Neural cell (in vitro differentiated cells): ENCODE data around the gene GDI1.

Experiments
- CTCF ChIP-seq: fragments of 450-650 bp; IDR thresholded peaks from 2 replicates; pipeline ENCODE4 v1.5.1; 2014; ENCODE audit warnings: antibody characterized with exemption, mild to moderate bottlenecking, moderate library complexity; ENCODE audit not compliant: poor library complexity, severe bottlenecking
- POLR2AphosphoS5 ChIP-seq: IDR thresholded peaks from 2 replicates; pipeline ENCODE4 v1.6.1; 2012
- REST ChIP-seq: IDR thresholded peaks from 2 replicates; pipeline ENCODE4 v1.6.1; 2012; ENCODE audit warnings: borderline replicate concordance

- TF ChIP-seq CTCF, result no peak
- TF ChIP-seq POLR2AphosphoS5, result no peak
- TF ChIP-seq REST, result no peak
These were observed 17.1 kb upstream of the GDI1 start for GRCh38 chrX:154419688-154420401.
